KMS-11 (cell line): ENCODE measurements around the gene PLXNA2.

ENCODE experiments used
- H2AFZ ChIP-seq: fragments of 200-600 bp; sonication (generic); 2 replicates; pipeline ENCODE4 v1.6.1; 2016; ENCODE audit warnings: antibody characterized with exemption, mixed run types, low read depth
- H3K27ac ChIP-seq: fragments of 200-600 bp; sonication (generic); 2 replicates; pipeline ENCODE4 v1.6.1; 2016; ENCODE audit warnings: mild to moderate bottlenecking, mixed run types
- H3K27me3 ChIP-seq: fragments of 200-600 bp; sonication (generic); 2 replicates; pipeline ENCODE4 v1.6.1; 2017; ENCODE audit warnings: mild to moderate bottlenecking, low read depth, mixed run types, moderate library complexity; ENCODE audit not compliant: insufficient read depth
- H3K36me3 ChIP-seq: fragments of 200-600 bp; sonication (generic); 2 replicates; pipeline ENCODE4 v1.6.1; 2017; ENCODE audit warnings: mild to moderate bottlenecking, mixed run types; ENCODE audit not compliant: insufficient read depth
- H3K4me1 ChIP-seq: fragments of 200-600 bp; sonication (generic); 2 replicates; pipeline ENCODE4 v1.6.1; 2016; ENCODE audit warnings: mild to moderate bottlenecking, low read depth, mixed run types; ENCODE audit not compliant: poor library complexity, severe bottlenecking
- H3K4me2 ChIP-seq: fragments of 200-600 bp; sonication (generic); 2 replicates; pipeline ENCODE4 v1.7.0; 2016; ENCODE audit warnings: mild to moderate bottlenecking, mixed run types
- H3K4me3 ChIP-seq: fragments of 200-600 bp; sonication (generic); IDR thresholded peaks from 2 replicates; pipeline ENCODE4 v1.6.1; 2017; ENCODE audit warnings: low read depth, low read length, mixed read lengths; ENCODE audit not compliant: insufficient read depth
- H3K79me2 ChIP-seq: fragments of 200-600 bp; sonication (generic); 2 replicates; pipeline ENCODE4 v1.6.1; 2016; ENCODE audit warnings: low read depth, mixed run types; ENCODE audit not compliant: insufficient read depth
- H3K9ac ChIP-seq: fragments of 200-600 bp; sonication (generic); 2 replicates; pipeline ENCODE4 v1.6.1; 2016; ENCODE audit warnings: mild to moderate bottlenecking, mixed run types
- H4K20me1 ChIP-seq: fragments of 200-600 bp; sonication (generic); 2 replicates; pipeline ENCODE4 v1.6.1; 2016; ENCODE audit warnings: mild to moderate bottlenecking, mixed run types; ENCODE audit not compliant: insufficient read depth
- TF ChIP-seq, protein P1 (sequence below): fragments of 200-600 bp; sonication (generic); conservative IDR thresholded peaks from 2 replicates; pipeline ENCODE4 v1.6.1; 2017; ENCODE audit warnings: low read depth, mild to moderate bottlenecking, antibody characterized with exemption, low read length, moderate library complexity, mixed read lengths

PLXNA2 gene

DNA sequence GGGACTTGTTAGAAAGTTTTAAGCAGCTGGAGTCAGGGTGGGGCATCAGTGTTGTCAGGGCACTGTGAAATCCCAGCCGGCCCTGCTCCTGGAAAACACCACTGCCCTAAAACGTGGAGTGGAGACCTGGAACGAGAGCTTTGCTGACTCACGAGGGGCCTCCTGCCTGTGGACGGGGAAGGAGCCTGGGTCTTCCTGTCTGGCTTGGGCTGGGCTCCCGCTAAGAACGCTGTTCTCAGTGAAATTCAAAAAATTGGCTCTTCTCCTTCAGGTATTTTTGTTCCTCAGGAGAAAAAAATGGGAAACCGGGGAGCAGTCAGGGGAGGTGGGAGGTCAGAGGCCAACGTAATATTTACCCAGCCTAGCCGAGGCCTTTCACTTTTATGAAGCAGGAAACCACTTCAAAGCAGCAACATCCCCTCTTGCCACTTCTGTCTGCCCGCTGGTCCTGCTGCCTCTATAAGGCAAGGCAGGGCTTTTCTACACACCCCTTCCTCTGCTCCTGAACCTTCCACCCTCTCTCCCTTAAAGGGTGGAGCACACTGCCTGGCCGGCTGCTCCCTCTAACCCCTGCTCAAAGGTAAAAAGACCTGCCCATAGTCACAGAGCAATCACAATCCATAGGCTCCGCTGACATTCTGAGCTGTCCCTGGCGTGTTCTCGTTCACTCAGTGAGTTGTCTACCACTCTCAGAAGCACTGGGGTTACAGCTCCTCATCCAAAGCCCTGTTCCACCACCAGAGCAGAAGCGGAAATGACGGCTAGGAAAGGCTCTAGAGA is 8.0 kb downstream of the PLXNA2 start:
- Histone ChIP-seq H3K4me3 (no peak overlapping the region), H3K4me2 (no peak overlapping the region), H4K20me1 (no peaks in the 10 kb centered on the region), H3K27ac (no peak overlapping the region), H3K79me2 (no peaks in the 10 kb centered on the region), H3K4me1 (peaks cover 10% of the 10 kb centered on the region), H3K27me3 (no peaks in the 10 kb centered on the region), H2AFZ (no peak overlapping the region), H3K9ac (no peak overlapping the region), H3K36me3 (no peaks in the 10 kb centered on the region)
- TF ChIP-seq, protein P1, sequence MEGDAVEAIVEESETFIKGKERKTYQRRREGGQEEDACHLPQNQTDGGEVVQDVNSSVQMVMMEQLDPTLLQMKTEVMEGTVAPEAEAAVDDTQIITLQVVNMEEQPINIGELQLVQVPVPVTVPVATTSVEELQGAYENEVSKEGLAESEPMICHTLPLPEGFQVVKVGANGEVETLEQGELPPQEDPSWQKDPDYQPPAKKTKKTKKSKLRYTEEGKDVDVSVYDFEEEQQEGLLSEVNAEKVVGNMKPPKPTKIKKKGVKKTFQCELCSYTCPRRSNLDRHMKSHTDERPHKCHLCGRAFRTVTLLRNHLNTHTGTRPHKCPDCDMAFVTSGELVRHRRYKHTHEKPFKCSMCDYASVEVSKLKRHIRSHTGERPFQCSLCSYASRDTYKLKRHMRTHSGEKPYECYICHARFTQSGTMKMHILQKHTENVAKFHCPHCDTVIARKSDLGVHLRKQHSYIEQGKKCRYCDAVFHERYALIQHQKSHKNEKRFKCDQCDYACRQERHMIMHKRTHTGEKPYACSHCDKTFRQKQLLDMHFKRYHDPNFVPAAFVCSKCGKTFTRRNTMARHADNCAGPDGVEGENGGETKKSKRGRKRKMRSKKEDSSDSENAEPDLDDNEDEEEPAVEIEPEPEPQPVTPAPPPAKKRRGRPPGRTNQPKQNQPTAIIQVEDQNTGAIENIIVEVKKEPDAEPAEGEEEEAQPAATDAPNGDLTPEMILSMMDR = no peak

GRCh38 chr1:208235356-208235981 is 8.7 kb downstream of the PLXNA2 start:
- Histone ChIP-seq H3K4me3 (no peak overlapping the region), H3K79me2 (no peaks in the 10 kb centered on the region), H3K4me1 (peaks cover 10% of the 10 kb centered on the region), H3K4me2 (no peak overlapping the region), H3K27ac (no peak overlapping the region), H4K20me1 (no peaks in the 10 kb centered on the region), H3K27me3 (no peaks in the 10 kb centered on the region), H3K36me3 (no peaks in the 10 kb centered on the region), H2AFZ (no peak overlapping the region), H3K9ac (no peak overlapping the region)
- TF ChIP-seq, protein P1 = no peak

GRCh38 chr1:208234721-208235120 is 9.5 kb downstream of the PLXNA2 start:
- Histone ChIP-seq H3K9ac (no peak overlapping the region), H3K36me3 (no peaks in the 10 kb centered on the region), H3K27ac (no peak overlapping the region), H3K4me2 (no peak overlapping the region), H3K4me3 (no peak overlapping the region), H3K27me3 (no peaks in the 10 kb centered on the region), H3K4me1 (peaks cover 10% of the 10 kb centered on the region), H4K20me1 (no peaks in the 10 kb centered on the region), H2AFZ (no peak overlapping the region), H3K79me2 (no peaks in the 10 kb centered on the region)
- TF ChIP-seq, protein P1 = no peak

GRCh38 chr1:208233978-208234377 is 10.2 kb downstream of the PLXNA2 start:
- Histone ChIP-seq H3K4me2 (no peak overlapping the region), H2AFZ (no peak overlapping the region)

More at GRCh38 chr1:208233978-208234377, 10.2 kb downstream of the PLXNA2 start:
- no peaks in the 10 kb centered on the region for H4K20me1 ChIP-seq
- H3K36me3 ChIP-seq = no peaks in the 10 kb centered on the region
- H3K79me2 ChIP-seq = no peaks in the 10 kb centered on the region
- no peak overlapping the region for H3K27ac ChIP-seq
- H3K4me3 ChIP-seq = no peak overlapping the region
- H3K27me3 ChIP-seq = no peaks in the 10 kb centered on the region
- no peak overlapping the region for H3K9ac ChIP-seq
- peaks cover 3% of the 10 kb centered on the region for H3K4me1 ChIP-seq
- TF ChIP-seq, protein P1 = no peak
